Endothelial cell of umbilical vein (primary cell): ENCODE measurements around the gene CCNY. TPM values are rescaled to one million over a fixed set of nuclear protein-coding genes. Genes with fewer than 3 reads are reported as not detected.

Source experiments
- BruUV-seq: library from RNA; stranded (reverse); fragments of 400-500 nt; replicated peaks from 2 replicates; lab custom pipeline; 2021; lab: Mats Ljungman, UMichigan
- CTCF ChIA-PET: fragments of 300-600, 350-600 bp; sonication (Branson Sonifier 250); formaldehyde crosslinking; loops from one replicate; lab custom pipeline; 2021; ENCODE audit warnings: antibody characterized with exemption, inconsistent platforms; lab: Charles Lee
- POLR2A ChIA-PET: fragments of 300-600, 350-600 bp; sonication (Branson Sonifier 250); formaldehyde crosslinking; loops from one replicate; lab custom pipeline; 2021; ENCODE audit warnings: antibody characterized with exemption, inconsistent platforms; lab: Charles Lee
- DNase-seq: peaks from one replicate; pipeline ENCODE4 v3.0.0-alpha.2; 2011; ENCODE audit warnings: low read depth, low spot score
- FAIRE-seq: peaks from 2 replicates; lab custom pipeline; 2011; peaks lifted over from hg19 to GRCh38; lab: Jason Lieb, UNC
- H2AFZ ChIP-seq: 2 replicates; pipeline ENCODE4 v1.6.0; 2012; ENCODE audit warnings: low read depth, low read length, control low read depth, inconsistent platforms
- H3K27ac ChIP-seq: 2 replicates; pipeline ENCODE4 v1.5.1; 2011; ENCODE audit warnings: low read depth, mild to moderate bottlenecking, control low read depth, low read length, moderate library complexity; ENCODE audit not compliant: insufficient read depth
- H3K27me3 ChIP-seq, 2 experiments: 2 replicates each; pipeline versions ENCODE4 v1.6.0 to v1.6.1; 2011; ENCODE audit warnings: low read length in 2 of 2, mixed read lengths in 1 of 2; ENCODE audit not compliant: control insufficient read depth in 2 of 2, insufficient read depth in 2 of 2
- H3K36me3 ChIP-seq, 2 experiments: 2 replicates in 1 of 2; 3 replicates in 1 of 2; pipeline ENCODE4 v1.5.1; 2011; ENCODE audit warnings: low read length in 2 of 2, mild to moderate bottlenecking in 1 of 2, moderate library complexity in 1 of 2; ENCODE audit not compliant: control insufficient read depth in 2 of 2, insufficient read depth in 2 of 2; ENCODE audit errors: extremely low read depth in 1 of 2
- H3K4me1 ChIP-seq: 3 replicates; pipeline ENCODE4 v1.5.1; 2011; ENCODE audit warnings: mild to moderate bottlenecking, low read length; ENCODE audit not compliant: control insufficient read depth, insufficient read depth; ENCODE audit errors: extremely low read depth
- H3K4me2 ChIP-seq: 2 replicates; pipeline ENCODE4 v1.6.1; 2011; ENCODE audit warnings: low read length, control low read depth, mixed read lengths; ENCODE audit not compliant: insufficient read depth
- H3K4me3 ChIP-seq, 3 experiments: fragments of 200-600 bp in 1 of 3; sonication (generic), shearing (Covaris generic) in 1 of 3; replicated peaks in 1 of 3; 2 replicates each; pipeline ENCODE4 v1.5.1; 2011 to 2016; ENCODE audit warnings: control low read depth in 3 of 3, low read length in 3 of 3, mild to moderate bottlenecking in 2 of 3, inconsistent platforms in 1 of 3, low read depth in 1 of 3, moderate library complexity in 1 of 3; ENCODE audit not compliant: insufficient read depth in 1 of 3
- H3K79me2 ChIP-seq: 2 replicates; pipeline ENCODE4 v1.6.0; 2012; ENCODE audit warnings: low read length, inconsistent platforms; ENCODE audit not compliant: control insufficient read depth, insufficient read depth
- H3K9ac ChIP-seq: replicated peaks from 2 replicates; pipeline ENCODE3; 2011; ENCODE audit warnings: low read length, control low read depth; ENCODE audit not compliant: insufficient read depth; ENCODE audit errors: extremely low read depth
- H3K9me1 ChIP-seq: replicated peaks from 3 replicates; pipeline ENCODE4 v1.6.0; 2011; ENCODE audit warnings: mild to moderate bottlenecking, low read length; ENCODE audit not compliant: control insufficient read depth, insufficient read depth; ENCODE audit errors: extremely low read depth
- H3K9me3 ChIP-seq: replicated peaks from 2 replicates; pipeline ENCODE4 v1.5.1; 2012; ENCODE audit warnings: low read length, inconsistent platforms; ENCODE audit not compliant: control insufficient read depth, insufficient read depth
- H4K20me1 ChIP-seq: replicated peaks from 2 replicates; pipeline ENCODE3; 2011; ENCODE audit warnings: mild to moderate bottlenecking, low read length; ENCODE audit not compliant: control insufficient read depth, insufficient read depth; ENCODE audit errors: extremely low read depth
- CTCF ChIP-seq, 2 donors: IDR thresholded peaks; 1 replicate in 1 of 2; 2 replicates in 1 of 2; pipeline ENCODE4 v1.5.1; 2011; ENCODE audit warnings: low read length in 2 of 2, mild to moderate bottlenecking in 2 of 2, moderate library complexity in 2 of 2, control low read depth in 1 of 2, inconsistent platforms in 1 of 2, low read depth in 1 of 2; ENCODE audit not compliant: insufficient read depth in 1 of 2; ENCODE audit errors: extremely low read depth in 1 of 2
- EZH2 ChIP-seq: IDR thresholded peaks from 2 replicates; pipeline ENCODE4 v1.6.1; 2012; ENCODE audit warnings: borderline replicate concordance, low read depth, mild to moderate bottlenecking, moderate library complexity, low read length, inconsistent platforms; ENCODE audit not compliant: severe bottlenecking
- FOS ChIP-seq: IDR thresholded peaks from 2 replicates; pipeline ENCODE4 v1.6.1; 2011; ENCODE audit warnings: mild to moderate bottlenecking, low read length, moderate library complexity, borderline replicate concordance; ENCODE audit not compliant: insufficient read depth
- GATA2 ChIP-seq: IDR thresholded peaks from 2 replicates; pipeline ENCODE4 v1.7.0; 2011; ENCODE audit warnings: low read depth, mild to moderate bottlenecking, moderate library complexity, mixed read lengths, low read length; ENCODE audit not compliant: insufficient read length, insufficient read depth
- JUN ChIP-seq: IDR thresholded peaks from 2 replicates; pipeline ENCODE4 v1.6.1; 2011; ENCODE audit warnings: borderline replicate concordance, low read depth; ENCODE audit not compliant: insufficient read length, insufficient read depth
- MAX ChIP-seq: IDR thresholded peaks from 2 replicates; pipeline ENCODE4 v1.6.1; 2011; ENCODE audit not compliant: insufficient read depth, insufficient read length
- MYC ChIP-seq: IDR thresholded peaks from one replicate; pipeline ENCODE4 v1.6.1; 2011; ENCODE audit warnings: mild to moderate bottlenecking, low read depth, low read length
- POLR2A ChIP-seq: IDR thresholded peaks from 2 replicates; pipeline ENCODE4 v1.6.1; 2012; ENCODE audit warnings: low read depth, mild to moderate bottlenecking, control low read depth, low read length
- POLR2AphosphoS5 ChIP-seq: IDR thresholded peaks from 2 replicates; pipeline ENCODE4 v1.6.1; 2012; ENCODE audit warnings: low read depth, mild to moderate bottlenecking, control low read depth, low read length, moderate library complexity; ENCODE audit not compliant: insufficient read depth
- dilution Hi-C: fragments of 300-500 bp; cut with MboI; formaldehyde crosslinking; loops from one replicate; pipeline ENCODE4 v1.15.0; 2019; ENCODE audit warnings: low sequenced_read_pairs; ENCODE audit not compliant: extremely low pct_ligation_motif_present
- intact Hi-C: fragments of 100-400 bp; cut with micrococcal nuclease; formaldehyde crosslinking; loops from one replicate; pipeline ENCODE4 v1.10.0; 2022
- polyA plus RNA-seq, 4 experiments: library from polyadenylated mRNA; depleted of rRNA in 3 of 4; stranded (reverse) in 3 of 4; unstranded in 1 of 4; fragments of >200 nt; gene quantifications; 2 replicates each; pipeline versions ENCODE4 v1.2.1 to v1.2.3, GENCODE V29; 2011 to 2012; ENCODE audit warnings: missing spikeins in 1 of 4
- total RNA-seq: library from RNA; stranded (reverse); gene quantifications from 2 replicates; pipeline ENCODE4 v1.2.3, GENCODE V29; 2021

The CCNY gene
- total and polyA plus RNA-seq, 2 donors (not counting 3 experiments of a cell fraction or from before 2014, with no cell fraction given): 61.5 to 107 TPM

GRCh38 chr10:35581655-35582054, 245.3 kb downstream of the CCNY start:
- Histone ChIP-seq H3K27me3 (peaks cover 0 to 2% of the 10 kb centered on the region in 2 experiments), H3K36me3 (no peaks in the 10 kb centered on the region), H3K27ac (no peak overlapping the region), H3K79me2 (no peaks in the 10 kb centered on the region), H3K9me3 (no peaks in the 10 kb centered on the region), H3K4me3 (no peak overlapping the region), H3K9me1 (no peaks in the 10 kb centered on the region), H3K4me1 (peaks cover 9% of the 10 kb centered on the region), H3K9ac (no peak overlapping the region), H3K4me2 (no peak overlapping the region), H2AFZ (no peak overlapping the region), H4K20me1 (no peaks in the 10 kb centered on the region)
- DNase-seq (no peak), FAIRE-seq (no peak)
- dilution Hi-C loops (no loop called here), intact Hi-C loops (no loop called here)
- POLR2A ChIA-PET: no interaction called here
- TF ChIP-seq MYC: no peak
- TF ChIP-seq EZH2: no peak
- TF ChIP-seq FOS: no peak
- no peak for TF ChIP-seq CTCF (IDR thresholded peaks at IDR 0.05; ENCODE audit: extremely low read depth in 1 of 2, insufficient read depth in 1 of 2, low read depth in 1 of 2, low read length in 2 of 2)
- no peak for TF ChIP-seq POLR2AphosphoS5
- no peak for TF ChIP-seq GATA2
- no peak for TF ChIP-seq POLR2A
- TF ChIP-seq MAX: no peak
- TF ChIP-seq JUN: no peak
- CTCF ChIA-PET: interaction anchor here (1.1 kb wide), 1 partner anchor 19 kb away, joined by 3 read pairs; no protein-coding TSS in a partner anchor
- no TSS peak for BruUV-seq
